HG02852 (cell line): ENCODE results near the gene CLEC14A.

ENCODE experiments used
- ATAC-seq: cut with Tn5 transposase; IDR thresholded peaks from one replicate; pipeline ENCODE4 v1.9.1; 2021; ENCODE audit warnings: mild to moderate bottlenecking, moderate library complexity; ENCODE audit not compliant: unreplicated experiment

The CLEC14A gene

DNA sequence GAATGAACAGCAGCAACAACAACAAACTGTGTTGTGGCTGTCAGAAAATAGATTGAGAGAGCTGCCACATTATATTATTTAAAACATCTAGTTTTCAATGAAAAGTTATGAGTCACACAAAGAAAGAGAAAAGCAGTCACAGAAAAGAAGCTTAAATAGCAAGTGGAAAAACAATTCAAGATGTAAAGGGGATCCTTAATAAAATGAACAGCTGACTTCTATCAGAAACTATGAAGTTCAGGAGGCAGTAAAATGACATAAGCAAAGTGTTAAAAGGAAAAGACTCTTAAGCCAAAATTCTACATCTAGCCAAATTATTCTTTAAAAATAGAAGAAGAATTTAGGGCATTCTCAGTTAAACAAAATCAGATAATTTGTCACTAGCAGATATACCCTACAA, 5.6 kb downstream of the CLEC14A start:
- ATAC-seq: no peak

DNA sequence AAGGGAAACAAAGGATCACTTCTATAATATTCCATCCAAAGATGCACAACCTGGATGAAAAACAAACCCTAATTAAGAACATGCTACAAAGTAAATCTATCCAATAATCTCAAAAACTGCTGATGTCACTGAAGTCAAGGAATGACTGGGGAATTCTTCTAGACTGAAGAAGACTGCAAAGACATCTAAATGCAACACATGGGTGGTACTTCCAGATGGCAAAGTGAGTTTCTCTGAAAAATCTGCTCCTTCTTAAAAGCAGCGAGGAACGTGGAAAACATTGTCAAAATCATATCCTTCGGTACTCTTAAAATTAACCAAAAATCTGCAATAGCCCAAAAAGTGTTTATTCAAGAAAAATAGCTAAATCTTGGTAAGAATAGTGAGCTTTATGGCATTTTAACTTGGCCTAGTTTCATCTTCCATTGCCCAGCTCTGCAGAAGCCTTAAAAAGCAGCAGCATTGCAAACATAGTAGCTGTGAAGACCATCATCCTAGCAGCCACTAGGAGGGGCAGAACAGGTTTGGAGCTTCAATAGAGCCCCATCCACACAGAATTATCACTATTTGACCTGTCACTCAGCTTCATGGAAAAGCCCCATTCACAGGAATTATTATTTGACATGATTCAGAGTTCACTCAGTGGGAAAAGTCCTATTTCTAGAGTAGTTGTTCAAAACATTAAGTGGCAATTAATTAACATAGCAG, 7.4 kb downstream of the CLEC14A start:
- ATAC-seq: no peak

DNA sequence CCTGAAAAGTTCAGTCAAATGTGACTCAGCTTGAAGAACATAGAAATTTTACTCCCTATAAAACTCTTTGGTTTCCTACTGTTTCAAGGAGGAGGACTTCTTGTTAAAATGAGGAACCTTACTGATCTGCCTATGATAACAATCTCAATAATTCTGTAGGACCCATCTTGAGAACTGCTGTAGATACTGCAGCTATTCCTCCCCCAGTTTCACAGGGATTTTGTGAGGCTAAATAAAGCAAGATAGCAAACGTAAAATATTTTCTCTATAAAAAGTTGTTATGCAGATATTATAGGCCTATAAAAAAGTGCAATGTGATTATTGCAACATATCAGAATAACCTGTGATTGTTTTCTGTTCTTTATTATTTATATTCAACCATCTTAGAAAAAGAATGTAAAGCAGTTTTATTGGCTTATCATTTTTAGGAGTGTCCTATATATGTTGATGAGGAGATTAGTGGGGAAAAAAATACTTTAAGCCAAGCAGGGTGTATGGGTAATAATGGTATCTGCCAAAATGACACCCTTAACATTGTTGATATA, 12.1 kb downstream of the CLEC14A start:
- ATAC-seq: no peak

DNA sequence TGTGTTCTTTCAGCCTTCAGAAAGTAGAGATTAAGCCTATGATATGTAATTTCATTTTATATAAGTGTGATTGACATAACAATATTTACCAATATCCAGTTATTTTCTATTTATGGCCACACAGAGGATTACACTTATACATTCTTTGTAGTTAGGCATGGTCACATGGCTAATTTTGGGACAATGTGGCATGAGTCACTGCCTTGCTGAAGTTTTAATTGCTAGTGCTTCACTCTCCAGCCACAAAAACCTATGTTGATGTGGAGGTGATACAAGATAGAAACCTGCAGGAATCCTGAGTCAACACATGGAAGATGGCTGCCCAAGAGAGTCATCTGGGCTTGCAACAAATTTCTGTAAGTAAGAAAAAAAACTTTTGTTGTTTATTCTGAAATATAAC, 17.0 kb downstream of the CLEC14A start:
- ATAC-seq: no peak

DNA sequence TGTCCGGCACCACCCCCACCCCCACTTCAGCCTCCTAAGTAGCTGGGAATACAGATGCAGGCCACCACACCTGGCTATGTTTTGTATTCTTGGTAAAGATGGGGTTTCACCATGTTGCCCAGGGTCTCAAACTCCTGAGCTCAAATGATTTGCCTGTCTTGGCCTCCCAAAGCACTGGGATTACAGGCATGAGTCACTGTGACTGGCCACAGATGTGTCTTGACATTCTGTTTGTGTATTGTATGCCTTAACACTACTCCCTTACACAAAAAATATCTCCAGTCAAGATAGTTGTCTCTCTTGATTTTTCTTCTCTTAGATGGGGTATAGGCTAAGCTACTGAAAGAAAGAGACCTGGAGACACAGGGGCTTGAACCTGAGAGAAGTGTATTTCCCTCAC, 17.6 kb downstream of the CLEC14A start:
- no peak for ATAC-seq

DNA sequence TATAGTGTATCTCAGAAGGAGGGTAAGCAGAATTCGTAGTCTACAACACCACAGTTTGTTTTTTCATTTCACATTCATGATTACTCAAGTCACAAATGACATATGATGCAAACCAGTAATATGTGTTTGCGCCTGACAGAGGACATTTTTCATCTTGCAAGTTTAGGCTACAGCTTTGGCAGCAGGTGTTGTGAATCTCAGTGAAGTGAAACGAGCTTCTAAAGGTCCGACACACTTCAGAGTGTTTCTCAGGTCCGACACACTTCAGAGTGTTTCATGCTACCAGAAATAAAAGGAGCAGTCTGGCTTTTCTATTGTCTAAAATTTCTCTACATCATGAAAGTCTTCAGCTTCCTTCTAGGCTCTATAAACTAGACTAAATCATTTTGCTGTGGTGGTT, 22.7 kb downstream of the CLEC14A start:
- no peak for ATAC-seq

DNA sequence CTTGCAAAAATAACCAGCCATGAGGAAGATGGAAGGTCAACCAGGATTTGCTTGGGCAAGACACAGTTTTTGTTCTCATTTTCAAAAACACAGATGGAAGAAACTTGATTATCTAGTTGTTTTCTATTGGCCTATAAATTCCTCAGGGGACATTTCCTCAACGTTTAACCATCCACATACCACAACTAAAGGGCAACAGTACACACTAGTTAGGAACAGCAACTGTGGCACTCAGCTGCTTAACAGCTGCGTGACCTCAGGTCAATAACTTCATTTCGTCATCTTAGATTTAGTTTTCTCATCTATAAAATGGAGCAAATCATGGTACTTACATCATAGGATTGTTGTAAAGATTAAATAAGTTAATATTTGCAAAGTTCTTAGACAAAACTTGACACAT, 29.5 kb downstream of the CLEC14A start:
- no peak for ATAC-seq

DNA sequence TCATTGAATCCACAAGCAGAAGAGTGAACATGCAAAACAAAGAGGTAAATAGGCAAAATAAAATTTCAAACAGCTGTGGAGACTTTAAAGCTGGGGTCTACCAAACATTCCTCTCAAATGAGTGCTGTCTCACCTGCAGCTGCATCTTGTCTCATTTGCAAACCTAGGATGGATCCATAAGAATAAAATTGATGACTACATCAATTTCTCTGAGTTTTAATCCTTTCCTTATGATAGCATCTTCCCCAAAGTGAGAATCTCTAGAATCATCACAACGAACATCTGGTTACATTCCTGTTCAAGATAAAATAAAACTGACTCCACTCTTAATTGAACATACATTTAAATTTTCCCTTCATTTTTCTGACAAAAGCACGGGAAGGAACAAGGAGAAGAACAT, 29.9 kb downstream of the CLEC14A start:
- no peak for ATAC-seq

DNA sequence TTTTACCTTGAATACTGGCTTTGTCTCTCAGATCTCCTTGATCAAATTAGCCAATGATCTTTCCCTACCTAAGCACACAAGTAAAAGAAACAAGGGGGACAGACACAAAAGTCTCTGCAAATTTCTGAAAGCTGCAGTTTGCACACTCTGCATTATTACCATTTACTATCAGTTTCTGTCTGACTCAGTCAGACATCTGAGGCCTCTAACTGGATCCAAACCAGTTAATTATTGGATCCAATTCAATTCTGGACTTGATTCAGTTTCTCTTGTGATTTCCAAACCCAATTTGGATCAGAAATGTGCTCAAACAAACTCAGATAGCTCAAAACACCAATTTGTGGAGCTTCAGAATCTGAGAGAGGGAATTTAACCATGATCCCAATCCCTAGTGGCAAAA, 31.6 kb downstream of the CLEC14A start:
- ATAC-seq: no peak

DNA sequence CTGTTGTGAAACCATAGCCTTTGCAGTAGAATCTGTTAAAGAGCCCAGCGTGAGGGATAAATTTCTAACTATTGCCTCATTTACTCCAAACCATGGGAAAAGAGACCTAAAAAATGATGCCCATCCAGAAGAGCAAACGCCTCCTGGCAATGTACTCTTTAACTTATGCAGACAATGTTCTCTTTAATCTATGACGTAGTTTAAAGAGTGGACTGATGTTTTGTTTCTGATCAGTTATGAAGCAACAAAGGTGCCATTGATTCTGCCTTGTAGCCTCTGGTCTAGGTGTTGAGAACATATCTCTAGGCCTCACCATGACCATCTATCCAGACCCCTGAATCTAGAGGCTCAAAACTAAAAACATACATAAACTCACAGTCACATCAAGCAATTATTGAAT, 34.8 kb downstream of the CLEC14A start:
- no peak for ATAC-seq

DNA sequence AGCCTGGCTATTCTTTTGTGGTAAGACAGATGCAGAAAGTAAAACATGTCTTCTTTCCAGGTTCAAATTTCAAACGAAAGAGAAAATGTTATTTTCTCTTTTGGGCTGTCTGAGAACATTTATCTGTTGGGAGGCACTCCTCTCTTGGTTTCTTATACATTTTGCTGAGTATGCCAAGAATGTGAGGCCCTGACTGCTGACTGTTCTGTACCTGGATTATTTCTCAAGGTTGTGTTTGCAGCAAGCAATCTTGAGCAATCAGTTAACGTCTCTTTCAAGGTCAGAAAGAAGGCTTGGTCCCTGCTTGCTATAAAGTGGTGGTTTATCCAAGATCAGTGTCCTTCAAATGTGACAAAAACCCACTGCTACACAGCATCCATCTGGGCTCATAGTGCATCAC, 38.3 kb downstream of the CLEC14A start:
- no peak for ATAC-seq

DNA sequence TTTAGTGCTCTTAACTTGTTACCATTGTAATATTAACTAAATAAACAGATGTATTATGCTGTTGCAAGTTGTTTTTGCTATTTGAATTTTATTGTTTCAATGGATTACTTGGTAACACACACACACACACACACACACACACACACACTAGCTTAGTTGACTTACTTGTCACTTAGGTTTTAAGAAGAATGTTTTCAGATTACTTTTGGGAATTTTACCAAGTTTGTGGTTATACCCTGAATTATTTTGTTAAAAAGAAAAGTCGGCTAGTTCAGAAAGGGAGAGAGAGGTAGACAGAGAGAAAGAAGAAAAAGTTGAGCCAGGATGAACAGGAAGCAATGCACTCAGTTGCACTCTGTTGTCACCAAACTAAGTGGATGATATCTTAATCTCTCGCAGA, 42.9 kb downstream of the CLEC14A start:
- no peak for ATAC-seq

DNA sequence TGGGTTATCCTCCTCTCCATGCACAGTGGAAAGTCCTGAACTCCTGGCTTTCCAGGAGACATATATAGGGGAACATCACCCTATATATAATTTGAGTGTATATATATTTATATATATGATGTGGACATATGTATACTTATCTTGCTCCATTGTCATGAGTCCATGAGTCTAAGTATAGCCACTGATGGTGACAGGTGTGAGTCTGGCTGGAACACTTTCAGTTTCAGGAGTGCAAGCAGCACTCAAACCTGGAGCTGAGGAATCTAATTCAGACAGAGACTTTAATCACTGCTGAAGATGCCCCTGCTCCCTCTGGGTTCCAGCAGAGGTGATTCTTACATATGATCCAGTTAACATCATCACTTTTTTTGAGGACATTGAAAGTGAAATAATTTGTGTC, 43.8 kb downstream of the CLEC14A start:
- no peak for ATAC-seq

DNA sequence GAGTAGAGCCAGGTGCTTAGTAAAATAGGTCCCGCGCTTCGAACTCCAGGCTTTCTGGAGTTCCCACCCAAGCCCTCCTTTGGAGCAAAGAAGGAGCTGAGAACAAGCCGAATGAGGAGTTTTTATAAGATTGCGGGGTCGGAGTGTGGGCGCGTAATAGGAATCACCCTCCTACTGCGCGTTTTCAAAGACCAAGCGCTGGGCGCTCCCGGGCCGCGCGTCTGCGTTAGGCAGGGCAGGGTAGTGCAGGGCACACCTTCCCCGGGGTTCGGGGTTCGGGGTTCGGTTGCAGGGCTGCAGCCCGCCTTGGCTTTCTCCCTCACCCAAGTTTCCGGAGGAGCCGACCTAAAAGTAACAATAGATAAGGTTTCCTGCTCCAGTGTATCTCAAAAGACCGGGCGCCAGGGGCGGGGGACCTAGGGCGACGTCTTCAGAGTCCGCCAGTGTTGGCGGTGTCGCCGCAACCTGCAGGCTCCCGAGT, 44.6 kb downstream of the CLEC14A start:
- no peak for ATAC-seq

DNA sequence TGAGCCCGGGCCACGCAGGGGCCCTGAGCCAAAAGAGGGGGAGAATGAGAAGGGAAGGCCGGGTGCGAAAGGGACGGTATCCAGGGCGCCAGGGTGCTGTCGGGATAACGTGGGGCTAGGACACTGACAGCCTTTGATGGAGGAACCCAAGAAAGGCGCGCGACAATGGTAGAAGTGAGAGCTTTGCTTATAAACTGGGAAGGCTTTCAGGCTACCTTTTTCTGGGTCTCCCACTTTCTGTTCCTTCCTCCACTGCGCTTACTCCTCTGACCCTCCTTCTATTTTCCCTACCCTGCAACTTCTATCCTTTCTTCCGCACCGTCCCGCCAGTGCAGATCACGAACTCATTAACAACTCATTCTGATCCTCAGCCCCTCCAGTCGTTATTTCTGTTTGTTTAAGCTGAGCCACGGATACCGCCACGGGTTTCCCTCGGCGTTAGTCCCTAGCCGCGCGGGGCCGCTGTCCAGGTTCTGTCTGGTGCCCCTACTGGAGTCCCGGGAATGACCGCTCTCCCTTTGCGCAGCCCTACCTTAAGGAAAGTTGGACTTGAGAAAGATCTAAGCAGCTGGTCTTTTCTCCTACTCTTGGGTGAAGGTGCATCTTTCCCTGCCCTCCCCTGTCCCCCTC, 45.2 kb downstream of the CLEC14A start:
- ATAC-seq: no peak

DNA sequence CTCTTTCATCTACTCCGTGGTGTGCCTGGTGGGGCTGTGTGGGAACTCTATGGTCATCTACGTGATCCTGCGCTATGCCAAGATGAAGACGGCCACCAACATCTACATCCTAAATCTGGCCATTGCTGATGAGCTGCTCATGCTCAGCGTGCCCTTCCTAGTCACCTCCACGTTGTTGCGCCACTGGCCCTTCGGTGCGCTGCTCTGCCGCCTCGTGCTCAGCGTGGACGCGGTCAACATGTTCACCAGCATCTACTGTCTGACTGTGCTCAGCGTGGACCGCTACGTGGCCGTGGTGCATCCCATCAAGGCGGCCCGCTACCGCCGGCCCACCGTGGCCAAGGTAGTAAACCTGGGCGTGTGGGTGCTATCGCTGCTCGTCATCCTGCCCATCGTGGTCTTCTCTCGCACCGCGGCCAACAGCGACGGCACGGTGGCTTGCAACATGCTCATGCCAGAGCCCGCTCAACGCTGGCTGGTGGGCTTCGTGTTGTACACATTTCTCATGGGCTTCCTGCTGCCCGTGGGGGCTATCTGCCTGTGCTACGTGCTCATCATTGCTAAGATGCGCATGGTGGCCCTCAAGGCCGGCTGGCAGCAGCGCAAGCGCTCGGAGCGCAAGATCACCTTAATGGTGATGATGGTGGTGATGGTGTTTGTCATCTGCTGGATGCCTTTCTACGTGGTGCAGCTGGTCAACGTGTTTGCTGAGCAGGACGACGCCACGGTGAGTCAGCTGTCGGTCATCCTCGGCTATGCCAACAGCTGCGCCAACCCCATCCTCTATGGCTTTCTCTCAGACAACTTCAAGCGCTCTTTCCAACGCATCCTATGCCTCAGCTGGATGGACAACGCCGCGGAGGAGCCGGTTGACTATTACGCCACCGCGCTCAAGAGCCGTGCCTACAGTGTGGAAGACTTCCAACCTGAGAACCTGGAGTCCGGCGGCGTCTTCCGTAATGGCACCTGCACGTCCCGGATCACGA, 46.0 kb downstream of the CLEC14A start:
- no peak for ATAC-seq

DNA sequence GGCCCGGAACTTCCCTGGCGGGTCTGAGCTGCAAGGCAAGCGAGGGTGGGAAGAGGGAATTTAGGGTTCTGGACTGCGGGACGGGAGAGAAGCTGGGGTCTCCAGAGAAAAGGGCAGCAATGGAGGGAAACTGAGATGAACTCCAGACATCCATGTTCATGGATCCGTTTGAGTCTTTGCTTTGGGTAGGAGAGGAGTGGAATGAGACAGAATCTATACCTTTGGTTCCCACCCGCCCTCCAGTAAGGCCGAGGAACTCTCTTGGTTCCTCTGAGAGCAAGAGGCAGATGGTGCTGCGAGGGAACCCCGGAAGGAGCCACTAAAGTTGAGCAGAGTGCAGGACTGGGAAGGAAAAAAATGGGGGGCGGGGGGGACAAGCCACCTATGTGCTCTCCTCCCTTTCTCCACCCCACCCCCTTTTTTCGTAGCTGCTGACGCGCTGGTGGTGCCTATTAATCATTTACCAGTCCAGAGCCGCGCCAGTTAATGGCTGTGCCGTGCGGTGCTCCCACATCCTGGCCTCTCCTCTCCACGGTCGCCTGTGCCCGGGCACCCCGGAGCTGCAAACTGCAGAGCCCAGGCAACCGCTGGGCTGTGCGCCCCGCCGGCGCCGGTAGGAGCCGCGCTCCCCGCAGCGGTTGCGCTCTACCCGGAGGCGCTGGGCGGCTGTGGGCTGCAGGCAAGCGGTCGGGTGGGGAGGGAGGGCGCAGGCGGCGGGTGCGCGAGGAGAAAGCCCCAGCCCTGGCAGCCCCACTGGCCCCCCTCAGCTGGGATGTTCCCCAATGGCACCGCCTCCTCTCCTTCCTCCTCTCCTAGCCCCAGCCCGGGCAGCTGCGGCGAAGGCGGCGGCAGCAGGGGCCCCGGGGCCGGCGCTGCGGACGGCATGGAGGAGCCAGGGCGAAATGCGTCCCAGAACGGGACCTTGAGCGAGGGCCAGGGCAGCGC, 47.0 kb downstream of the CLEC14A start:
- no peak for ATAC-seq

DNA sequence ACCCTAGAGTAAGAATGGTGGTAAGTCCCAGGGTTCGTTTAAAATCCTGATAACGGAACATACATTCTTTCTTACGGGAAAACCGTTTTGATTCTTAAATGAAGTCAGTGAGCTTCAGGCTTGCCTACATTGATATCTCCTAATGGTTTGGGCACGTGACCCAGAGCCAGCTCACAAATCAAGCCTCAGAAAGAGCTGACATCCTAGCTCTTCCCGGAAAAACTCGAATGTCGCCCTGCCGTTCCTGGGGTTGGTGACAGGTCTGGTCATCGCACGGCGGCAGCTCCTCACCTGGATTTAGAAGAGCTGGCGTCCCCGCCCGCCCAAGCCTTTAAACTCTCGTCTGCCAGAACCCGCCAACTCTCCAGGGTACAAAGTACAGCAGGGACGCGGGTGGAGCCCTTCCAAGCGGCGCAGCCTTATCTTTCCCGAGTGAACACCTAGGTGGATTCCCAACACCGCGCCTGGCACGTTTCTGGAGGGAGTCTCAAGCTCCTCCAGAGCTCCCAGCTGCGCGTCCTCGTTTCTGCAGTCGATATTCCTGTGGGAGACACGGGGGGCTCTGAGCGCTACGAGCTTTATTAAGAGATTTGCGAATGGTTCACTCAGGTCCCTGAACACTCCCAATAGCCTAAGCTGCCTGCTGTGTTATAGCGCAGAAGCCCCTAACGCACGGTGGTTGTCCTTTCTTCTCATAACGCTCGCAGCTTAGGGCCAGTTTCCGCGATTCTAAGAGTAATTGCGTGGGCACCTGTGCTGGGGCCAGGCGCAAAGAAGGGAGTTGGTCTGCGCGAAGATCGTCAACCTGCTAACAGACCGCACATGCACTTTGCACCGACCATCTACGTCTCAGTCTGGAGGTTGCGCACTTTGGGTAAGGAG, 47.9 kb downstream of the CLEC14A start, which contains the start of gene SSTR1:
SSTR1 (plus strand) TSS at position 169 of the 882 bp plus-strand sequence. CDS start 1,486 bp downstream, outside the sequence.
- no peak for ATAC-seq

DNA sequence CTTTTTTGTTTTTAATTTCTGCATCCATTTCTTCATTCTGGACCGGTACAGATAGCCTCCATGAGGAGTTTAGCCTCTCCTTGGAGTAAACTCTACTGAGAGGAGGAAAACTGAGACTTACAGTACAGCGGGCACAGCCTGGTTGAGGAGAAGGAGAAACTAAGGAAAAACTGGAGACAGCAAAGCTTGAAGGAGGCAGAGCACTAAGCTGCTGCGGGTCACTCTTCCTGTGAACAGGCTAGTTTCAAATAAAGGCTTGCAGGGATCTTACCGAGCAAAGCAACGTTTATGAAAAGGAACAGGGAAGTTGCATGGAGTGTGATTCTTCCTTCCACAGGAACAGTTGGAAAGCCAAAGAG, 48.5 kb downstream of the CLEC14A start:
- no peak for ATAC-seq
